ENCODE results near the gene GRB10. TPM values are rescaled to one million over a fixed set of nuclear protein-coding genes. Genes with fewer than 3 reads are reported as not detected.

The GRB10 gene
- total RNA-seq, 1 donor from 2014 or later = 33.9 TPM

DNA sequence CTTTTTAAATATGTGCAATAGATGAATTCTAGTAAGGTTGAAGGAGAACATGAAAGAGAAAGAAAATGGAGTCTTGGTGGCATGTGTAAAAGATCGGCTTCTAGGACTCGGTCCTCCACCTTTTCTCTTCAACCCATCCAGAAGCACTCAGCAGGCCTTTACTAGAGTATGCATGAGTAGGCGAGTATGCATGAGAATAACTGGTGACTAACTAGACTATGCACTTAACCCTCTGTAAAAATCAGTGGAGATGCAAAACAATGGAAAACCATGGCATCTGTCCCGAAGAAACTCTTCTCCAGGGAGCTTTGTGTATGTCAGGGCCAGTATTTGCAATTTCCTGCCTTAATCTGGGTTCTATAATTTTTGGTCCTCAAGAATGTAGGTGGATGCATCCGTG, 40.0 kb upstream of the GRB10 start:
- no peak for DNase-seq (ENCODE audit: low spot score)
- no peaks in the 10 kb centered on the region for H3K36me3 Mint-ChIP-seq
- peaks cover 2% of the 10 kb centered on the region for H3K9me3 Mint-ChIP-seq
- Histone ChIP-seq H2AFZ (replicated peaks) (no peak overlapping the region), H3K27me3 (no peaks in the 10 kb centered on the region), H3K4me1 (peaks cover 12% of the 10 kb centered on the region), H3K4me2 (no peak overlapping the region), H3K9ac (no peak overlapping the region), H3K27ac (no peak overlapping the region), H3K4me3 (no peak overlapping the region), H3K9me3 (ENCODE audit: low read depth) (no peaks in the 10 kb centered on the region), H3K79me2 (ENCODE audit: low read depth) (no peaks in the 10 kb centered on the region), H4K20me1 (ENCODE audit: low read depth) (no peaks in the 10 kb centered on the region), H3K36me3 (no peaks in the 10 kb centered on the region), H3F3A (ENCODE audit: low read depth) (no peaks in the 10 kb centered on the region)
- H3K27me3 Mint-ChIP-seq (ENCODE audit: insufficient read depth, low read depth) = no peaks in the 10 kb centered on the region
- TF ChIP-seq EZH2phosphoT487 (IDR thresholded peaks at IDR 0.05) = no peak
- TF ChIP-seq, protein P1, sequence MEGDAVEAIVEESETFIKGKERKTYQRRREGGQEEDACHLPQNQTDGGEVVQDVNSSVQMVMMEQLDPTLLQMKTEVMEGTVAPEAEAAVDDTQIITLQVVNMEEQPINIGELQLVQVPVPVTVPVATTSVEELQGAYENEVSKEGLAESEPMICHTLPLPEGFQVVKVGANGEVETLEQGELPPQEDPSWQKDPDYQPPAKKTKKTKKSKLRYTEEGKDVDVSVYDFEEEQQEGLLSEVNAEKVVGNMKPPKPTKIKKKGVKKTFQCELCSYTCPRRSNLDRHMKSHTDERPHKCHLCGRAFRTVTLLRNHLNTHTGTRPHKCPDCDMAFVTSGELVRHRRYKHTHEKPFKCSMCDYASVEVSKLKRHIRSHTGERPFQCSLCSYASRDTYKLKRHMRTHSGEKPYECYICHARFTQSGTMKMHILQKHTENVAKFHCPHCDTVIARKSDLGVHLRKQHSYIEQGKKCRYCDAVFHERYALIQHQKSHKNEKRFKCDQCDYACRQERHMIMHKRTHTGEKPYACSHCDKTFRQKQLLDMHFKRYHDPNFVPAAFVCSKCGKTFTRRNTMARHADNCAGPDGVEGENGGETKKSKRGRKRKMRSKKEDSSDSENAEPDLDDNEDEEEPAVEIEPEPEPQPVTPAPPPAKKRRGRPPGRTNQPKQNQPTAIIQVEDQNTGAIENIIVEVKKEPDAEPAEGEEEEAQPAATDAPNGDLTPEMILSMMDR (IDR thresholded peaks at IDR 0.05) = no peak
- TF ChIP-seq EZH2 (IDR thresholded peaks at IDR 0.05) = no peak
- H3K4me3 Mint-ChIP-seq = no peak overlapping the region
- H3K27ac Mint-ChIP-seq = no peak overlapping the region
- peaks cover 12% of the 10 kb centered on the region for H3K4me1 Mint-ChIP-seq

DNA sequence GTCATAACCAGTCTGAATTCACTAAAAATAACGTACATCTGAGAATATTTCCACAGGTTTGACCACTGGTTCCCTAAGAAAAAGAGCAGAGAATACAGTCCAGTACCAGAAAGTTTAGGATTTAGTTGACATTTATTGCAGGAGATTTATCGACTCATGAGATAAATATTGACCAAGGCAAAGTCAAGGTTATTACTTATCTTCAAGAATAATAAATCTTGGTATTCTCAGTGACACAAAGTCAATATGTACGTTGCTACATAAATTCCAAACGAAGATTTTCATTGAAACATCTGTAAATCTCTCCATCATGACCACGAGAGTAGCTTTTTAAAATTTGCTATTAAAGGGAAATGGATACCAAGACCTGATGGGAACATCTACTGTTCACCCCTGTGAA, 39.4 kb upstream of the GRB10 start:
- no peak for TF ChIP-seq EZH2 (IDR thresholded peaks at IDR 0.05)
- TF ChIP-seq, protein P1 (IDR thresholded peaks at IDR 0.05) = no peak
- no peak for TF ChIP-seq EZH2phosphoT487 (IDR thresholded peaks at IDR 0.05)
- H3K27me3 Mint-ChIP-seq (ENCODE audit: insufficient read depth, low read depth) = no peaks in the 10 kb centered on the region
- H3K4me1 Mint-ChIP-seq = peaks cover 12% of the 10 kb centered on the region
- Histone ChIP-seq H3F3A (ENCODE audit: low read depth) (no peaks in the 10 kb centered on the region), H3K27me3 (no peaks in the 10 kb centered on the region), H3K36me3 (no peaks in the 10 kb centered on the region), H4K20me1 (ENCODE audit: low read depth) (no peaks in the 10 kb centered on the region), H3K9me3 (ENCODE audit: low read depth) (no peaks in the 10 kb centered on the region), H3K4me3 (no peak overlapping the region), H3K9ac (no peak overlapping the region), H3K79me2 (ENCODE audit: low read depth) (no peaks in the 10 kb centered on the region), H3K27ac (no peak overlapping the region), H2AFZ (replicated peaks) (no peak overlapping the region), H3K4me1 (peaks cover 12% of the 10 kb centered on the region), H3K4me2 (peak overlapping the region; percentile 24)
- peaks cover 2% of the 10 kb centered on the region for H3K9me3 Mint-ChIP-seq
- no peak overlapping the region for H3K27ac Mint-ChIP-seq
- no peak overlapping the region for H3K4me3 Mint-ChIP-seq
- DNase-seq (ENCODE audit: low spot score) = no peak
- H3K36me3 Mint-ChIP-seq = no peaks in the 10 kb centered on the region

DNA sequence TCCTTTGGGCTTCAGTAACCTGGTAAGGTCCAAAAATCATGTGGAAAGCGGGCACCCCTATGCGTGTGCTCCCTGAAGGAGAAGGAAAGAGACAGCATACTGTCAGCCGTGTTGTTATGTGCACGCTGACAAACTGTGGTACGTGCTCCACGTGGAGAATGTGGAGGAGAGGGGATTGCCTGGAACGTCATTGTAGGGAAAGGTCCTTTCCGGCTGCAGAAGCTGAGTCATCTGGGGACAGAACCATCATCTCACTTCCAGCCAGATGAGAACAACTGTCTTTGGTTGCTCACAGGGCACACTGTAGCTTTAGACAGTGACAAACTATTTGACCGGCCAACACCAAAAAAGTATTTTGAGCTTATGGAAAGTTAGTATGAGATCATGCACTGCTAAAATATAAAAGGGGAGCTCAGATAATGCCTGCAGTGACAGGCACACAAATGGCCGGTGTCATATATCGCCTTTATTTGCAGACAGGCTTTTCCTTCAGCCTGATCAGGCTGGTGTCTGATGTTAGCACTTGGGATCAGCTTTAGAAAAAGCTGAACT, 38.8 kb upstream of the GRB10 start:
- H3K79me2 ChIP-seq (ENCODE audit: low read depth) = no peaks in the 10 kb centered on the region
- no peaks in the 10 kb centered on the region for H4K20me1 ChIP-seq (ENCODE audit: low read depth)
- Mint-ChIP-seq H3K4me3 (no peak overlapping the region), H3K27me3 (ENCODE audit: insufficient read depth, low read depth) (no peaks in the 10 kb centered on the region), H3K4me1 (peaks cover 12% of the 10 kb centered on the region), H3K9me3 (peaks cover 2% of the 10 kb centered on the region), H3K27ac (peak overlapping the region; percentile 32), H3K36me3 (no peaks in the 10 kb centered on the region)
- H3K27me3 ChIP-seq = no peaks in the 10 kb centered on the region
- H3K9ac ChIP-seq = no peak overlapping the region
- no peaks in the 10 kb centered on the region for H3F3A ChIP-seq (ENCODE audit: low read depth)
- H3K36me3 ChIP-seq = no peaks in the 10 kb centered on the region
- H3K4me3 ChIP-seq = no peak overlapping the region
- H3K4me2 ChIP-seq = peak overlapping the region; percentile 24
- H3K9me3 ChIP-seq (ENCODE audit: low read depth) = no peaks in the 10 kb centered on the region
- peaks cover 12% of the 10 kb centered on the region for H3K4me1 ChIP-seq
- TF ChIP-seq EZH2 (IDR thresholded peaks at IDR 0.05) (no peak), EZH2phosphoT487 (IDR thresholded peaks at IDR 0.05) (no peak)
- TF ChIP-seq, protein P1 (IDR thresholded peaks at IDR 0.05) = no peak
- H3K27ac ChIP-seq = no peak overlapping the region
- peak overlapping the region; percentile 9 for H2AFZ ChIP-seq (replicated peaks)
- DNase-seq (ENCODE audit: low spot score) = peak; percentile 29

Data from neural progenitor cell (in vitro differentiated cells).